DOHH2 (cell line): ENCODE results near the gene AURKA.

Experiments used
- CTCF ChIP-seq: fragments of 200-600 bp; sonication (generic); IDR thresholded peaks from one replicate; pipeline ENCODE4 v1.5.1; 2014; ENCODE audit warnings: antibody characterized with exemption, mild to moderate bottlenecking, low read depth, low read length; ENCODE audit not compliant: poor library complexity, severe bottlenecking
- EZH2phosphoT487 ChIP-seq: fragments of 200-600 bp; sonication (generic); IDR thresholded peaks from 2 replicates; pipeline ENCODE4 v1.6.1; 2017; ENCODE audit warnings: borderline replicate concordance, mild to moderate bottlenecking, antibody characterized with exemption, low read length, moderate library complexity, mixed read lengths

- no peak for TF ChIP-seq CTCF
- no peak for TF ChIP-seq EZH2phosphoT487
Observed at GRCh38 chr20:56345911-56346310, 46.1 kb downstream of the AURKA start.
